Hepatocyte (in vitro differentiated cells): ENCODE results near the gene ZNF804A.

ENCODE experiments used
- EZH2 ChIP-seq: fragments of 200-600 bp; sonication (generic); IDR thresholded peaks from 2 replicates; pipeline ENCODE4 v1.6.1; 2016; ENCODE audit warnings: antibody characterized with exemption, mild to moderate bottlenecking, borderline replicate concordance
- EZH2phosphoT487 ChIP-seq: fragments of 200-600 bp; sonication (generic); IDR thresholded peaks from one replicate; pipeline ENCODE4 v1.6.1; 2018; ENCODE audit warnings: antibody characterized with exemption, mild to moderate bottlenecking, low read depth, moderate library complexity; ENCODE audit not compliant: unreplicated experiment, severe bottlenecking
- TF ChIP-seq, protein P1 (sequence below): fragments of 200-600 bp; sonication (generic); IDR thresholded peaks from 2 replicates; pipeline ENCODE4 v1.5.1; 2016; ENCODE audit warnings: antibody characterized with exemption, mild to moderate bottlenecking; ENCODE audit not compliant: poor library complexity

- TF ChIP-seq, protein P1, sequence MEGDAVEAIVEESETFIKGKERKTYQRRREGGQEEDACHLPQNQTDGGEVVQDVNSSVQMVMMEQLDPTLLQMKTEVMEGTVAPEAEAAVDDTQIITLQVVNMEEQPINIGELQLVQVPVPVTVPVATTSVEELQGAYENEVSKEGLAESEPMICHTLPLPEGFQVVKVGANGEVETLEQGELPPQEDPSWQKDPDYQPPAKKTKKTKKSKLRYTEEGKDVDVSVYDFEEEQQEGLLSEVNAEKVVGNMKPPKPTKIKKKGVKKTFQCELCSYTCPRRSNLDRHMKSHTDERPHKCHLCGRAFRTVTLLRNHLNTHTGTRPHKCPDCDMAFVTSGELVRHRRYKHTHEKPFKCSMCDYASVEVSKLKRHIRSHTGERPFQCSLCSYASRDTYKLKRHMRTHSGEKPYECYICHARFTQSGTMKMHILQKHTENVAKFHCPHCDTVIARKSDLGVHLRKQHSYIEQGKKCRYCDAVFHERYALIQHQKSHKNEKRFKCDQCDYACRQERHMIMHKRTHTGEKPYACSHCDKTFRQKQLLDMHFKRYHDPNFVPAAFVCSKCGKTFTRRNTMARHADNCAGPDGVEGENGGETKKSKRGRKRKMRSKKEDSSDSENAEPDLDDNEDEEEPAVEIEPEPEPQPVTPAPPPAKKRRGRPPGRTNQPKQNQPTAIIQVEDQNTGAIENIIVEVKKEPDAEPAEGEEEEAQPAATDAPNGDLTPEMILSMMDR: no peak
- no peak for TF ChIP-seq EZH2
- TF ChIP-seq EZH2phosphoT487: no peak
Observed at GRCh38 chr2:184956856-184957255, 358.5 kb downstream of the ZNF804A start.
